Dedifferentiated amniotic fluid mesenchymal stem cell (primary cell): ENCODE results near the gene CDC14B.
"Not testable (repeated sequence)": the region's sequence is repeated elsewhere in the genome, so short reads cannot be mapped to it uniquely, and the experiment has no call there.

Experiments used
- DNase-seq: peaks from one replicate; pipeline ENCODE4 v3.0.0-alpha.2; 2016; ENCODE audit errors: extremely low spot score

CDC14B gene

DNA sequence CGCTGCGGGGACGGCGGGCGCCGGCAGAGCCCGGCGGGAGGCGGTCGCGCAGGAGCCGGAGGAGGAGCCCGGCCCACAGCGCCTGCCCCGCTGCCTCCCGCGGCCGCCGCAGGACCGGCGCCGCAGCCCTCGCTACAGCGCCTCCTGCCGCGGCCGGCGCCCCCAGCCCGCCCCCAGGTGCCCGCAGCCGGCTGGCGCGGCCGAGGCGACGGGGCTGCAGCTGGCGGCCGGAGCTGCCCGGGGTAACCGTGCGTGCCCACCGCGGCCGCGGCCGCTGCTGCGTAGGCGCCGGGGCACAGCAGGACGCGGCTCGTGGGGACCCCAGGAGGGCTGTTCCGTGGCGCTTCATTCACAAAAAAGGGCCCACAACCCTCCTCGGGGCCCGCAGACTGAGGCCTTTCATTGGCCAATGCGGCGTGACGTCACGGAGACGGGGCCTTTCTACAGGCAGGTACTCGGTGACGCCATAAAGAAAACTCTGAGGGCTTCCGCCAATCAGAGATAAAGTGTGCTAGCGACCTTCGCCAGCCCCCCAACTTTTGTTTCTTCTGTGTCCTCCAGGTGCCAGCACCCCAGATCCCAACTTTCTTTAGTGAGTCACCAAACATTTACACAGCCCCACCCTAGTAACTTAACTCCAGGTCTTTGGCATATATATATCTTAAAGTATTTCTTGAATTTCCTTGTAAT lies at the start of gene CDC14B:
Gene CDC14B (minus strand): TSS at position 353 of the 690 bp plus-strand sequence. CDS start 465 bp downstream, outside the sequence.
- DNase-seq: peak; percentile 78

DNA sequence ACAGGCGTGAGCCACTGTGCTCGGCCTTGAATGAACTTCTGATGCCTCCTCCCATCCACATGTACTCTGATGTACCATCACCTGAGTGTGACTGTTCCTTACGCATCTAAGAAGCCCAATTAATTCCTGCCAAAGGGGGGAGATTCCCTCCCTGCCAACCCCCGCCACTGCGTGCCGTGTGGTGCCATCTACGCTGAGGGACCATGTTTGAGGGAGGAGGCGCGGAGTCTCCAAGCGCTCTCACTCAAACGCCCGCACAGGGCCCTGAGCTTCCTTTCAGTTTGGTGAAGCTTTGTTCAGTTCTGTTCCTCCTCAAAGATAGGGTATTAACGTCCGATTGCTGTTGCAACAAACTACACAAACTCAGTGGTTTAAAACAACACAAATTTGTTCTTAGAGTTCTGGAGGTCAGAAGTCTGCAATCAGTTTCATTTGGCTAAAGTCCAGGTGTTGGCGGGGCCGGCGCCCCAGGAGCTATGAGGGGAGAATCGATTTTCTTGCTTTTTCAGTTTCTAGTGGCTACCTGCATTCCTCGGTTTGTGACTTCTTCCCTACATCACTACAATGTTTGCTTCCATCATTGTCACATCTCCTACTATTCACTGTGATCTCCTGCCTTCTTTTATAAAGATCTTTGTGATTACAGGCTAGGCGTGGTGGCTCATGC lies 49.4 kb upstream of the CDC14B start:
- DNase-seq: no peak

DNA sequence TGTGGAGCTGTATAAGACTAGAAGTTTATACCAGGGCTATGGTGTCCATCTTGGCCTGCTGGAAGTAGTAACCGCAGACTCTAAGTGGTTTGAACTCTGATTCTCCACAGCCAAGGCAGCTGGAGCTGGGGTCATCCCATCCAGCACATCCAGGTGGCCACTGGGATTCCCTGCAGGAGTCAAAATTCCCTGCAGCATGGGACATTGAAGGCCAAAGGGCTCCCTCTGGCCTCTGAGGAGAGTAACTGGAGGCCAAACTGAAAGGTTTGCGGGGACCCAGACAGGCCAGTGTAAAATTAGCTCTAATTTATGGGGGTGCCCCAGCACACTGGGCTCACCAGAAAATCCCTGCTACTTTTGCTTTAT lies 47.7 kb upstream of the CDC14B start:
- no peak for DNase-seq

DNA sequence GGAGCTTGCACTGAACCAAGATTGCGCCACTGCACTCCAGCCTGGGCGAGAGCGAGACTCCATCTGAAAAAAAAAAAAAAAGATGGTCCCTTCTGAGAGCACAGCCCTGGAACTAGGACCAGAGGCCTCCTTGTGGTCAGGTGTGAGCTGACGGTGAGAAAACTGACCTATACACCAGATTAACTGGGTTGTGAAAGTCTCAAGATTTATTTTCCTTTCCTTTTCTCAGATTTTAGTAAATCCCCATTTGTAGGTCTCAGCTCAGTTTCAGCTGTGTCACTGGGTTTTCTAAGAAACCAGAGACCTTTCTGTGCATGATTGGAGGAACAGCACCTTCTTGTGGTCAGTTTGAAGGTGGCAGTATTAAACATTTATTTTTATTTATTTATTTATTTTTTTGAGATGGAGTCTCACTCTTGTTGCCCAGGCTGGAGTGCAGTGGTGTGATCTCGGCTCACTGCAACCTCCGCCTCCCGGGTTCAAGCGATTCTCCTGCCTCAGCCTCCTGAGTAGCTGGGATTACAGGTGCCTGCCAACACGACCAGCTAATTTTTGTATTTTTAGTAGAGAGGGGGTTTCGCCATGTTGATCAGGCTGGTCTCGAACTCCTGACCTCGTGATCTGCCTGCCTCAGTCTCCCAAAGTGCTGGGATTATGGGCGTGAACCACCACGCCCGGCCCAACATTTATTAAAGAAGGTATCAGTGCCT lies 47.2 kb upstream of the CDC14B start:
- peak; percentile 84 for DNase-seq

DNA sequence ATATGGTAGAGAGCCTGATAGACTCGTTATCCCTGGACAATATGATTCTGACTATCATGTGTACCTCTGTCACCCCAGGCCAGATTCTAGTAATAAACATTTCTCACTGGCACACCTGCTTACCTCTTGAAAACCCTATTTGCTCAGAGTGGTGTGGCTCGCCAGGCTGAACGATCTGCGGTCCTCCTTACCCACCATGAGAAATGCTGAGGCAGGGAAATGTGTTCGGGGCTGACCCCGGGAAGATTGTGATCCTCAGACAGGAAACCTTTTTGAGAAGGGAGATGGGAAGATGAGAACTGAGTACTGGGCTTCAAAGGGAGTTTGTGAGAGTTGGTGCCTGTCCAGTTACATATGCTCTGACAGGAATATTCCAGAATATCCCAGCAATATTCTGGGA lies 46.1 kb upstream of the CDC14B start:
- no peak for DNase-seq

DNA sequence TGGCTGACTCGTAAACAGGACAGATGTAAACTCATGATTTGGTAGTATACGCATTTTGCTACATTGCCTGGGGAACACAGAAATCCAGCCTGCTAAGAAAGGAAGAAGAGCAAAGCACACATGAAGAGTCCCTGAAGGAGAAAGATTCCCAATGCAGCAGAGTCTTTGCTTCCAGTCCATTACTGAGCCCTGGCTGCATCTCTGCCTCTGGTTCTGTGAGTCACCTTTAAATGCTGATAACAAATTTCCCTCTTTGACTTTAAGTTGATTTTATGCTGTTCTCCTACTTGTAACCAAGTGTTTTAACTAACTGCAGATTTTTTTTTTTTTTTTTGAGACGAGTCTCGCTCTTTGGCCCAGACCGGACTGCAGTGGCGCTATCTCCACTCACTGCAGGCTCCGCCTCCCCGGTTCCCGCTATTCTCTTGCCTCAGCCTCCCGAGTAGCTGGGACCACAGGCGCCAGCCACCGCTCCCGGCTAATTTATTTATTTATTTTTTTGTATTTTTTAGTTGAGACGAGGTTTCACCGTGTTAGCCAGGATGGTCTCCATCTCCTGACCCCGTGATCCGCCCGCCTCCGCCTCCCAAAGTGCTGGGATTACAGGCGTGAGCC lies 44.0 kb upstream of the CDC14B start:
- no peak for DNase-seq

DNA sequence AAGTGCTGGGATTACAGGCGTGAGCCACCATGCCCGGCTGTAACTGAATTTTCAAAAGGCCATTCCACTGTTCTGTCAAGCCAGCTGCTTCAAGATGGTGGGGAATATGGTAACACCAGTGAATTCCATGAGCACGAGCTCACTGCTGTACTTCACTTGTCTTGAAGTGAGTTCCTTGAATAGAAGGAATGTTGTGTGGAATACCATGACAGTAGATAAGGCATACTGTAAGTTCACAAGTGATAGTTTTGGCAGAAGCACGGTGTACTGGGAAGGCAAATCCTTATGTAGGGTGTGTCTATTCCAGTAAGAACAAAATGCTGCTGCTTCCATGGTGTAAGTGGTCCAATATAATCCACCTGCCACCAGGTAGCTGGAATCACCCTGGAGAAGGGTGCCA lies 42.1 kb upstream of the CDC14B start:
- DNase-seq: no peak

DNA sequence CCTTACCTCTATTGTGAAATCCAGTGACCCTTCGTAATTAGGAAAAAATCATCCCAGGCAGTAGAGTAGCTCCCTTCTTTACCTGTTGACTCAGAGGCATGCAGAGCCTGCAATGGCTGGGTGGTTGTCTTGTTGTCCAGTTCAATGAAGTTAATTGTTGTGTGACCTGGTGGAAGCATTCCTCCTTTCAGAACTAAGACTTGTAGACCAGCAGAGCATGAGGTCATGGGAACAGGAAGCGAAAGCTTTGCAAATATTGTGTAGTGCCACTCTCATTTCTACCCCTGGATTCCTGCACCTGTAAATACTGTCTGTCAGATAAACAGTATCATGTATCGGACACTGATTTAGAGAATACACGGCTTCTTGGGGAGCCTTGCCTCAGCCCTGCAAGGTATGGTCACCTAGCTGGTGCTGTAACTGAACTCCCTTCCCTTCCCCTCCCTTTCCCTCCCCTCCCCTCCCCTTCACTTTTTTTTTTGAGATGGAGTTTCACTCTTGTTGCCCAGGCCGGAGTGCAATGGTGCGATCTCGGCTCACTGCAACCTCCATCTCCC lies 41.1 kb upstream of the CDC14B start:
- no peak for DNase-seq

DNA sequence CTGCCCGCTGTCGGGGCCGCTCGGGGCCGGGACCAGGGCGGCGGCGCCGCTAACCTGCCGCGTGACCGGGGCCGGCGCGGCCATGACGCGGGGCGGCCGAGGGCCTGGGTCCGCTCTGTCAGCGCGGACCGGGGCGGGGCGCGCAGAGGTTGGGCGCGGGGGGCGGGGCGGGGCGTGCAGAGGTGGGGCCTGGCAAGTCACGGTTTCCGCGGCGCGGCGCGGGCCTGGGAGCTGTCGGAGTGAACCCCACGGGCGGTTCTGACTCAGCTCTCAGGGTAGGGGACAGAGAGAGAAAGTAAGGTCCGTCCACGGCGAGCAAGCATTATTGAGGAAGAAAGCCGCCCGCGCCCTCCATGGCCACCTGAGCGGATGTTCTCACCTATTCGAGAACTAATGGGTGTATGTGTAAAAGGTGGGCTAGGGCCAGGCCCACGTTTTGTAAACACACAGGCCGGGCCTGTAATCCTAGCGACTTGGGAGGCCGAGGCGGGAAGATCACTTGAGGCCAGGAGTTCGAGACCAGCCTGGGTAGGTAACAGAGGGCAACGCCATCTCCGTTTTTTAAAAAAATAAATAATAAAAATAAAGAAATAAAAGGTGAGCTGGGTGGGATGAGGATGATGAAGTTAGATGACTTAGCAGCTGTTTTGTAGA lies 35.7 kb upstream of the CDC14B start, which contains the start of gene PRXL2C:
Gene PRXL2C (minus strand): TSS at position 120 of the 654 bp plus-strand sequence. CDS start 36 bp downstream, at position 84.
- DNase-seq: peak; percentile 63

DNA sequence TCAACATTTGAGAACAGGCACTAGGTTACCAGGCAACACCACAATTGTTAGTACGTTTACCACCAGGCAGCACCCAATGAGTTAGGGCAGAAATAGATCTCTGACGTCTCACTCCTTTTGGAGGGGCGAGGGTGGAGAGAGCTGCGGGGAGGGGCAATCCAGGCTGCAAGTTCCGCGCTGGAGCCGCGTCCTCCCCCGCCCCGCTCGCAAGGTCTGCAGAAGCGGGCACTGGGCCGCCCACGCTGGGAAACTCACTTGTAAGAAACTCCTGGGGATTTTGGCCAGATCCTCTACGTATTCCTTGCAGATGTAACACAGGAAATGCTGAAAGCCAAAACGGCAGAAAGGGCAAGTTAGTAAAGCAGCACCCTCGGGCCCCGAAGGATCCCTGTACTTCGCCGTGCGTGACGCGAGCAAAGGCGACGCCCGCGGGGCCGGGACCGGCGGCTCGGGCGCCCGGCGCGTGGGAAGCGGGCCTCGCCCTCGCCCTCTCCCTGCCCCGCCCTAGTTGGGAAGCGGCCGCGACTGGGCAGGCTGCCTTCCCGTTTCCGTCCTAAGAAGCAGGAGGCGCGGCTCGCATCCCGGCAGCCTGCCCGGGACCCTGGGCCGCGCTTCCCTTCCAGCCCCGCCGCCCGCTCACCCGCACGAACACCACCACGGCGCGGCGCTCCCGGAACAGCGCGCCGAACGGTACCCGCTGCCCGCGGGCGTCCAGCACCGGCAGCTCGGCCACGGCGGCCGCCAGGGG lies 35.0 kb upstream of the CDC14B start:
- DNase-seq: peak; percentile 83

DNA sequence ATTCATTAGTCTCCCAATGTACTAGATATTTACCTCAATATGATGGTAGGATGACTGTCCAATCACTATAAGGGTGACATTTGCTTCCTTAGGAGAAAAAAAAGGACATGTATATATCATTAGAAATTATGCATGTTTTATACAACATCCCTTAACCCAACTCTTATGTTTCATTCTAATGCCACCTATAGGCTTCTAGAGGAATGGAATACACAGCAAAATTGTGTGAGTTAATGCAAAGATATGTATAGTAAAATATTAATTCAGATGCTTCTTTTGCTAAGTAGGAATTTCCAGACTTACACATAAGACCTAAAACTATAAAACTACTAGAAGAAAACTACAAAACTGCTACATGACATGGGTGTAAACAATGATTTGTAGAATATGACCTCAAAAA lies 32.0 kb upstream of the CDC14B start:
- peak; percentile 63 for DNase-seq

DNA sequence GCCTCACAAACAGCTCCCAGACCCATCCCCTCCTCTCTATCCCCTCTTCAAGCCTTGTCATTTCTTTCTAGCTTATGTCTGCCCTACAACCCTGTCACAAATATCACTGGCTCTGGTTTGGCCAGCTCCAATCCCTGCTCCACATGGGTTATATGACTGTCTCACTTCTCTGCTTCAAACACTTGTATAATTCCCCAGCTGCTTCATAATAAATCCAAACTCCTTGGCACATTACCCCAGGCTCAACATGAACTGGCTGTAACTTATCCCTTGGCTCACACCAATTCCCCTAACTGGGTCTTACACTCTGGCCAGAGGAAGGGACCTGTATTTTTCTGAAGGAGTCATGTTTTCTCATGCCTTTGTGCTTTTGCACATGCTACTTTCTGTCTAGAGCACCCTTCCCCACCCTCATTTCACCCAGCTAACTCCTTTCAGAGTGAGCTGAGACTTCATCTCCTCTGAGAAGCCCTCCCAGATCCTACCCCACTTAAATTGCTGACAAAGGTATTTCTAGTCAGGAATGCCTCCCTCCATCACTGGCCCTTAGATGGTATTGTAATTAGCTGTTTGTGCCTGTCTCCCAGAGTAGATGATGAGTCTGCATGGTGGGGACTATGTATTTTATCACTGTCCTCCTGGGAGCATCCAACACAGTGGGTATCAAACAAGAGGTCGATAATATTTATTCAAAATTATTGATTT lies 30.1 kb upstream of the CDC14B start:
- DNase-seq: no peak

DNA sequence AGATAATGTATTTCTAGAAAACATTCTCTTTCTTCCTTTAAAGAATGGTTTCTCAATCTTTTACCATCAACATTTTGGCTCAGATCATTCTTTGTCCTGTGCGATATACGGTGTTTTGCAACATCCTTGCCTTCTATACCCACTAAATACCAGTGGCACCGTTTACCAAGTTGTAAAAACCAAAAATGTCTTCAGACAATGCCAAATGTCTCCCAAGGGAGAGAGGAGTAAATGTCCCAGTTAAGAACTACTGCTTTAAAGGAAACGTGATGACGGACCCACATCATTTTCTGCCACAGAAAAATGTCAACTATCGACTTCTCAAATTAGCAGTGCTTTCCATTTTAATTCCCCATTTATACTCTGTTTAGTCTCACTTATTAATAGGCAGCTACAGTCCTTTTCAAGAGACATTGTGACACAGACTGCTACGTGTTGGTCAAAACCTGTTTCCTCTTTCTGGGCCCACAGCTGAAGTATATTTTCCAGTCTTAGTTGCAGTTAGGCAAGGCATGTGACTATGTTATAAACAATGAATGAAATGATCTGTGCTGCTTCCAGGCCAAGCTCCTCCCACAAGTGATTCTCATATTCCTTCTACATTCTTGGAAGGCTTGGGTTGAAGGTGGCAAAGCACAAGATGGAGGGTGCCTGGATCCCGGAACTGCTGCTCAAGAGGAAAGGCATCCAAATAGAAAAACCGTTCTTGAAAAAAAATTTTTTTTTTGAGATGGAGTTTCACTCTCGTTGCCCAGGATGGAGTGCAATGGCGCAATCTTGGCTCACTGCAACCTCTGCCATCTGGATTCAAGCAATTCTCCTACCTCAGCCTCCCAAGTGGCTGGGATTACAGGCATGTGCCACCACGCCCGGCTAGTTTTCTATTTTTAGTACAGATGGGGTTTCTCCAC lies 26.7 kb upstream of the CDC14B start:
- DNase-seq: peak; percentile 64

DNA sequence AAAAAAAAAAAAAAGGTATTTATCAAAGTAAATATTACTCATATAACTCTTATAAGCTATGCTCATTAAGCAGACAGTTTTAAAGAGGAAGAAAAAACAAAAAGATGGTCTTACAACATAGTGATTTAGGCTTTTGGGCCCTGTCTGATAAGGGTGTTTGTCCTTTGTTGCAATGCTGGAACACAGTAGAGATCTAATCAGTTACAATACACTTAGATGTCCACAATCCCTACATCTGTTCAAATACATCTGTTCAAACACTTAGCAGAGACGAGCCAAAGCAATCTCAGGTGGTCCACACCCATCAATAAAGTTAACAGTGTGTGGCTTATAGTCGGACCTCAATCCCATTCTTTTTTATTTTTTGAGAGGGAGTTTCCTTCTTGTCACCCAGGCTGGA lies 24.5 kb upstream of the CDC14B start:
- DNase-seq: no peak

DNA sequence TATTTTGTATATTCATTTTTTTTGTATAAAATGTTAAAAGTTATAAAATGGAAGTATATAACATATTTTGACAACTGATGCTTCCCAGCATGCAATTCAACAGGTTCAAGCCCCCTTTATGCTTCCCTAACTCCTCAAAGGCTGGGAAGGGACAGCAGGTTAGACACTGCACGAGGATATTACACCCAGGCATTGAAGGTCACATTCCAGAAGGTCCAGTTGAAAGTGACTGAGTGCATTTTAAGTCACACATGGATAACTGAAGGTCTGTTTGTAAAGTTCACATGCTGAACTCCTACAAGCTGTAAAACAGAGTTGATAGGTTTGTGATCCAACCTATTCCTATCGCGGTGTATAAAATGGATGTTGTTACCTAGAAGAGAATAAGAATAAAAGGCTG lies 21.9 kb upstream of the CDC14B start:
- no peak for DNase-seq

DNA sequence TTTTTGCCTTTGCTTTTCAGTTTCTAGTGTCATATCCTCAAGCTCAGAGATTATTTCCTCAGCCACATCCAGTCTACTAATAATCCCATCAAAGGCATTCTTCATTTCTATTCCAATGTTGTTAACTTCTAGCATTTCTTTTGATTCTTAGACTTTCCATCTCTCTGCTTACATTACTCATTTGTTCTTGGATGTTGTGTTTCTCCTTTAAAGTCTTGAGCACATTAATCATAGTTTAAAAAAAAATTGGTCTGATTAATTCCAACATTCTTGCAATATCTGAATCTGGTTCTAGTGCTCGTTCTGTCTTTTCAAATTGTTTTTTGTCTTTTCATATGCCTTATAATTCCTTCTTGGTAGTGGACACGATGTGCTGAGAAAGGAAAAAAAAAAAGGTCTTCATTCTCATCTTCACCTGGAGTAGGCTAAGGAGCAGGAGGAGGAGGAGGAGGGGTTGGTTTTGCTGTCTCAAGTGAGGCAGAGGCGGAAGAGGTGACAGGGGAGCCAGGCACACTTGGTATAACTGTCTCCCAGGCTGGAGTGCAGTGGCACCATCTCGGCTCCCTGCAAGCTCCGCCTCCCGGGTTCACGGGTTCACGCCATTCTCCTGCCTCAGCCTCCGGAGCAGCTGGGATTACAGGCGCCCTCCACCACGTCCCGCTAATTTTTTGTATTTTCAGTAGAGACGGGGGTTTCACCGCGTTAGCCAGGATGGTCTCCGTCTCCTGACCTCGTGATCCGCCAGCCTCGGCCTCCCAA lies 19.1 kb upstream of the CDC14B start:
- no peak for DNase-seq

DNA sequence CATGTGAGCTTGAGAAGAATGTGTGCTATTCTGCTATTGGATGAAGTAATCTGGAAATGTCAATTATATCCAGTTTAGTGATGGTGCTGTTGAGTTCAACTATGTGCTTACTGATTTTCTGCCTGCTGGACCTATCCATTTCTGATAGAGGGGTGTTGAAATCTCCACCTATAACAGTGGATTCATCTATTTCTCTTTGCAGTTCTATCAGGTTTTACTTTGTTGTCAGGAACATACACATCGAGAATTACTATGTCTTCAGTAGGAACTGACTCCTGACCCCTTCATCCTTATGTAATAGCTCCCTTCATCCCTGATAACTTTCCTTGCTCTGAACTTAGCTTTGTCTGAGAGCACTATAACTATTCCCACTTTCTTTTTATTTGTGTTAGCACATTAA lies 16.7 kb upstream of the CDC14B start:
- no peak for DNase-seq

DNA sequence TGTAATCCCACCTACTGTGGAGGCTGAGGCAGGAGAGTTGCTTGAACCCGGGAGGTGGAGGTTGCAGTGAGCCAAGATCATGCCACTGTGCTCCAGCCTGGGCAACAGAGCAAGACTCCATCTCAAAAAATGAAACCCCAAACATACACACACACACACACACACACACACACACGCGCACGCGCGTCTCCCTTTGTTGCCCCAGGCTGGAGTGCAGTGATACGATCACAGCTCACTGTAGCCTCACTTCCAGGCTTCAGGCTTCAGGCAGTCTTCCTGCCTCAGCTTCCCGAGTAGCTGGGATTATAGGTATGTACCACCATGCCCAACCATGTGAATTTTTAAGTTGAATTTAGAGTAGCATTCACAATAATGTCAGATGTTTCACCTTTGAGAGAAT lies 13.9 kb upstream of the CDC14B start:
- not testable (repeated sequence) for DNase-seq
